HG02973 (cell line): ENCODE measurements around the gene CCDC85B.

Source experiments
- ATAC-seq: cut with Tn5 transposase; IDR thresholded peaks from one replicate; pipeline ENCODE4 v1.9.1; 2021; ENCODE audit warnings: moderate library complexity; ENCODE audit not compliant: unreplicated experiment

The CCDC85B gene

DNA sequence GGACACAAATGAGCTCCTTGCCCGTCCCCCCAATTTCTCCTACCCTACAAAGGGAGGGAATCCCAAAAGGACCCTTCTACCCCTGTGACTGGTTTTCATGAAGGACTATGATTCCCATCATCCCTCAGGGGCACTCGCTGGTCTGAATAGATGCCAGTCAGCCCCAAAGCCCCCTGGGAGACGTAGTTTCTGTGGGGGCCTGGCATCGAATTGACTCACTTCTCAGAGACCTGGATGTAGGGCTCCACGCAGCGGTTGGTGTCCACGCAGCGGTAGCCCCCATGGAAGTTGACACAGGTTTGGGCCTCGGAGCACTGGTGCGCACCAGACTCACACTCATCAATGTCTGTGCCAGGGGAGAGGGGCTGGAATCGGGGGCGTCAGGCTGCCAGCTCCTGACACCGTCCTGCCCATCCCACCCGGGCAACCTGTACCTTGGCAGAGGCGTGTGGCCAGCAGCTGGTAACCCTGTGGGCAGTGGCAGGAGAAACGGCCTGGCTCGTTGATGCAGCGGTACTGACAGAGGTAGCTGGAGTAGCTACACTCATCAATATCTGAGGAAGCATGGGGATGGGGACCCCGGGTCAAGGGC, 22.3 kb upstream of the CCDC85B start:
- no peak for ATAC-seq

DNA sequence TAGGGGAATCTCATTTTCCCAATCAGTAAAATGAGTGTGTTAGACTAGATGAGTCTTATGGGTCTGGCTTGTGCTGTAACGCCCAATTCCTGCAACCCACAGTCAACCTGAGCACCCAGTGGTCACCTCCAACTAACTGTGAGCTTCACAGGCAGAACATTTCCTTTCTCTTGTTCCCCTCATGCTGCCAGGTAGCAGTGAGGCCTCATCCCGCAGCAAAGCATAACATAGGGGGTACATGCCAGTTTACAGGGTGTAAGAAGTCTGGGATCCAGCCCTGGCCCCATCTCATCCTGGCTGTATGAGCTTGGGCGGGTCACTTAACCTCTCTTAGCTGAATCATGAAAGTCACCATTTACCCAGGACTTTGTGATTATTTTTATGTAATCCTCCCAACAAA, 21.6 kb upstream of the CCDC85B start:
- no peak for ATAC-seq

DNA sequence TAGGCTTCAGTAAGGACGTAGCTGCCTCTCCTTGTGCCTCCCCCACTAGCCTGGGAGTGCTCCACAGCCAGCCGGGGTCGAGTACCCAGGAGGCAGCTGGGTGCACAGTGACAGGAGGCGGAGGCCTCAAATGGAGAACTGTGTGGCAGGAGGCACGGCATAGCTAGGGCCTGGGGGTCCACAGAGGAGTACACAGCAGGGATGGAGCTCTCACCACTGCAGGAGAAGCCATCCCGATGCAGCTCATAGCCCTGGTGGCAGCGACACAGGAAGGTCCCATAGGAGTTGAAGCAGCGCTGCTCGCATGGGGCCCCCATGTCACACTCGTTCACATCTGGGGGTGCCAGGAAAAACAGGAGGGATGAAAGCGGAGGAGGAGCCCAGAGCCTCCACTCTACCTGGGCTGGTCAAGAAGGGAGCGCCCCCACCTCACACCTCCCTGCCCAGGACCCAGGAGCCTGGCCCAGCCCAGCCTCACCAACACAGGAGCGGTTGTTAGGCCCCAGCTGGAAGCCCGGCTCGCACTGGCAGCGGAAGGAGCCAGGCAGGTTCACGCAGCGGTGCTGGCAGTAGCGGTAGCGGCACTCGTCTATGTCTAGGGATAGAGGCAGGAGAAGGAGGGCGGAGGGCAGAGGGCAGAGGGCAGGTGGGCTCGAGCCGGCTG, 20.7 kb upstream of the CCDC85B start:
- ATAC-seq, result no peak

DNA sequence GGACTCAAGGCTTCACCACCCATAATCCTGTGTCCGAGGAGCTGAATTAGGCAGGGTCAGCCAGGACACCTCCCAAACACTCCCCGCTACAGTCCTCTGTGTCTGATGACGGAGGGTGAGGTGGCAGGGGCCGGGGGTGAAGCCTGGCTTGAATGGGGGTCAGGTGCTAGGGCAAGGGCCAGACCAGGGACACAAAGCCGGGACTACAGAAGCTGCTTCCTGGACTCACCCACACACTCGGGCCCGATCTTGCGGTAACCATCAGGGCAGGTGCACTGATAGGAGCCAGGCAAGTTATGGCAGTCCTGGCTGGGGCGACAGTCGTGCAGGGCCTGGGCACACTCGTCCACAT, 20.2 kb upstream of the CCDC85B start:
- no peak for ATAC-seq

DNA sequence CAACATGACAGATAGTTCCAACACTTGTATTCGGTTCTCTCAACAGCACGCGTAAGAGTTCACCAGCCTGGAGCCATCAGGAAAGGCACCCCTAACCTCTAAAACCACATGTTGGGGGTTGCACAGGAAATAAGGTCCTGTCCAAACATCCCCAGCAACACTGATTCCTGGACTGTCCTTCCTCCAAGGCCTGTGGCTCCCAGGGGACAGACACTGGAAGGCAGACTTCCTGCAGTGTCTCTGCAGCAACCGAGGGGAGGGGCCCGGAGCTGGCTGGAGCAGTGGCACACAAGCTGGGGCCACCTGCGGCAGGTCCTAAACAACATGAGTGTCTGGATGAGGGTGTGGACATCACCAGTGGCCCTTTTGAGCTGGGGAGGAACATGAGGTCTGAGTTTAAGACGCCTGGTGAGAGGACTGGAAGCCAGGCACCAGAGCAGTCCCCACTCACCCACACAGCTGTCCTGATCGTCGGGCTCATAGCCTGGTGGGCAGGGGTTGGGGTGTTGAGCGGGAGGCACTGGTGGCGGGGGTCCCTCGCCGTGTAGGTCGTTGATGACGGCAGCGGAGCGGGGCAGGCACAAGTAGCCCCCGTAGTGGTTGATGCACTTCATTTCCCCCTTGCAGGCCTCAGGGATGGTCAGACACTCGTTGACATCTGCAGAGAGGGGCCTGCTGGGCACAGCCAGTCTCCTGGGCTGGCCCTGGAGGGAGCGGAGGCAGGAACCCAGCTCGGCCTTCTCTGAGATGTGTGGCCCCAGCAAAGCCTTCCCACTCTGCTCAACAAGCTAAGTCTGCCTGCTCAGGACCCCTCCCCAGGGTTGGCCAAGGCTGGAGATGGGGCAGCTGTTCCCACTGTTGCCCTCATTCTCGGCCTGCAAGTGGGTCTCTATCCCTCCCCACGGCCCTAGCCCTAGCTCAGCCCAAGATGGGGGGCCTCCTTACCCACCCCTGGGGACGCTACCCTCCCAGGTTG, 19.5 kb upstream of the CCDC85B start:
- ATAC-seq, result no peak

DNA sequence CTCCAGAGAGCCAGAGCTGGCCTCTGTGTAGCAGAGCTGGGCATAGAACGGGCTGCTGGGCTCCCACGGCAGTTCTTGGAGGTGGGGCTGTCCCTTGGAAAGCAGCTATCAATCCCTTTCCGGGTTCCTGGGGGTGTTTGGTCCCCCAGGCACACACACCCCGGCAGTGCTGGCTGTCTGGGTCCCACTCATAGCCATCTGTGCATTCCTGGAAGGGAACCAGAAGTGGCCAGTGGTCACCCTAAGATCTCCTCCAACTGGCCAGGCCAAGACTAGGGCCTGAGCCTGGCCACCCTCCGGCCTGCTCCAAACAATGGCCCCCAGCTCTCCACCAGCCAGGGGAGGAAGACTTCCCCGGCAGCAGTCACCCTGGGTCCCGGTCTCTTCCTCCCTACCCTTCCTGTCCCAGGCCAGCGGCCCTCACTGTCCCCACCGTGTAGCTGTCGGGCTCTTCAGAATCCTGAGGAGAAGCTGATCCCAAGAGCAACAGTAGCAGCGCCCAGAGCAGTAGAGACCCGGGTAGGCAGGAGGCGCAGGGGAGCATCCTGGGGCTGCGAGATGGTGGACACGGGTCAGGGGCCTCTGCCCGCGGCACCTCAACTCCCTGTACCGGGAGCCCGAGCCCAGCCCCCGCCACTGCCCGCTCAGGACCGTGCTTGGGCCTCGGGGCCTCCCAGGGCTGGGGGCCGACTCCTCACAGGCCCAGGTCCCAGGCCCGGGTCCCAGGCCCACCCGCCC, 18.5 kb upstream of the CCDC85B start:
- ATAC-seq, result no peak

DNA sequence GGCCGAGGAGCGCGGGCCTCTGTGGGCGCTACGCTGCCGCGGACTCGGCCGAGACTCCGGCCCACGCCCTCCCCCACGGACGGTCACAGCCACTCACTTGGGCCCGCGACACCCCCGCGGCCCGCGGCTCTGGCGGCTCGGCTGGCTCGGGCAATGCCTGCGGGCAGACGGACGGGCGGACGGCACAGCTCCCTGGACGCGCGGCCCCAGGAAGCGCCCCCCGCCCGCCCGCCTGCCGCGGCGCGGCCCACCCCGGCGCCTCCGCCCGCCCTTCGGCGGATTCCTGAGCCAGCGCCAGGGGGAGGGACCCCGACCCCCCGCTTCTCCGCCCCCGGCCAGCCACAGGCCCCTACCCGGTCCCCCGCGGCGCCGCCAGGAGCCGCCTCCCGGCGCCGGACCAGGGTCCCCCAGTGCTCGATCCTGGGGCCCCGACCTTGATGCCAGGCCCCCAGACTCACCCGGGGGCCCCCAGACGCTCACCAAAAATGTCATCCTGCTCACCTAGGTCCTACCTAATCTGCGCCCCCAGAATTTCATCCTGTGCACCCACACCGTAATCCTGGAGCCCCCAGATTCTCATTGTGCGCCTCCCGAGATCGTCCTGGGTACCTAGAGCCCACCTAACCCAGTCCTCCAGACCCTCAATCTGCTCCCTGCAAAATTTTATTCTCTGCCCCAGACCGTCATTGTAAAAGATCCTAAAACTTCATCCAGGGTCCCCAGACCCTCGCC, 17.7 kb upstream of the CCDC85B start, which contains the start of gene EFEMP2:
EFEMP2 (minus strand) TSS at position 215 of the 732 bp plus-strand sequence. CDS start 446 bp downstream, outside the sequence.
- ATAC-seq, result no peak

DNA sequence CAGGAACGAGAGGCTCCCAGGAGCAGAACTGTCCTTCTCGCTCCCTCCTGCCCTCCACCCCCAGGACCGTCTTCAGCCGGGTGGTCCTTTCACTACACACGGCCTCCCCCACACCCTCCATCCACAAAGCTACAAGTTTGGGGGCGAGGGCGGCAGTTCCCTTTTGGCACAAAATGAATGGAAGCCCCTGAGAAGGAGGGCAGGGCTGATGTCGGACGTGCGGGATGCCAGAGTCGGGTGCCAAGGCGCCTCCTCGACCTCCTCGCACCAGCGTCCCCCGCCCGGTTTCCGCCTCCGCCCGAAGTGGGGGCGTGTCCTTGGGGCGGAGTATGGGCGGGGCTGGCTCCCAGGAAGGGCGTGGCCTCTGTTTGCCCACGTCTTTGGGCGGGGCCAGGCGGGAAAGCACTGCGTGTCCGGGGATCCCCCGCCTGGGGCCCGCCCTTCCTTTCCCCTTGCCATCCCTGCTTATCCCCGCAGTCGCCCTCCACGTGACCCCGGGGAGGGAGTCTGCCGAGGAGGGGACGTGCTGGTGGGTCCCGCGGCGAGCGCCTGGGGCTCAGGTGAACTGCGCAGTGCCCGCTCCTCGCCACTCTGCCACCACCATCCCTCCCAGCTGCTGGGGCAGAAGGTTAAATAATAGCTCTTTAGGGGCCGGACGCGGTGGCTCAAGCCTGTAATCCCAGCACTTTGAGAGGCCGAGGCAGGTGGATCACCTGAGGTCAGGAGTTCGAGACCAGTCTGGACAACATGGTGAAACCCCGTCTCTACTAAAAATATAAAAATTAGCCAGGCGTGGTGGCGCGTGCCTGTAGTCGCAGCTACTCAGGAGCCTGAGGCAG, 16.9 kb upstream of the CCDC85B start:
- peak; percentile 64 for ATAC-seq

DNA sequence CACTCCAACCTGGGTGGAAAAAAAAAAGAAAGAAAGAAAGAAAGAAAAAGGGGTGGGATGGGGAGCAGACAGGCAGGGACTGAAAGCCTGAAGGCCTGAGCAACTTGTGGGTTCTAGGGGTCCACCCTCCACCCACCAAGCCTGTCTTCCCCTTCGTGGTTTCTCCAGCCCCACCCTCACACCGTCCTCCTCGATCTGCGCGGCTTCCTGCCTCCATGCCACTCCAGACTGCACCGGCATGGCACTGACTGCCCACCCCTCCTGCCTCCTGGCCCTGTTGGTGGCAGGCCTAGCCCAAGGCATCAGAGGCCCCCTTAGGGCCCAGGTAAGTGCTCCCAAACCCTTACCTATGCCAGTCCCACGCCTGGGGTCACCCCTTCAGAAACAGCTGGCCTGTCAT, 10.9 kb upstream of the CCDC85B start, which contains the start of gene CTSW:
CTSW (plus strand) TSS at position 221 of the 400 bp plus-strand sequence; CDS start at position 239, 18 bp downstream.
- no peak for ATAC-seq

DNA sequence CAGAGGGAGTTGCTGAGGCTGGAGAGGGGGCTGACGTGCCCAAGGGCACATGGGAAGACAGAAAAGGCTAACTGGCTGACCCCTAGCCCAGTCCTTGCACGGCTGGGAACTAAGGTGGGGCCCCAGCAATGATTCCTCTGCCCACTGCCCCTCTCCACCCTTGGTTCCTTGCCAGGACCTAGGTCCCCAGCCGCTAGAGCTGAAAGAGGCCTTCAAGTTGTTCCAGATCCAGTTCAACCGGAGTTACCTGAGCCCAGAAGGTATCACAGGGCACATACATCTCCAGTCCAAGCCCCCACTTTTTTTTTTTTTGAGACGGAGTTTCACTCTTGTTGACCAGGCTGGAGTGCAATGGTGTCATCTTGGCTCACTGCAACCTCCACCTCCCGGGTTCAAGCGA, 10.4 kb upstream of the CCDC85B start:
- ATAC-seq, result no peak

DNA sequence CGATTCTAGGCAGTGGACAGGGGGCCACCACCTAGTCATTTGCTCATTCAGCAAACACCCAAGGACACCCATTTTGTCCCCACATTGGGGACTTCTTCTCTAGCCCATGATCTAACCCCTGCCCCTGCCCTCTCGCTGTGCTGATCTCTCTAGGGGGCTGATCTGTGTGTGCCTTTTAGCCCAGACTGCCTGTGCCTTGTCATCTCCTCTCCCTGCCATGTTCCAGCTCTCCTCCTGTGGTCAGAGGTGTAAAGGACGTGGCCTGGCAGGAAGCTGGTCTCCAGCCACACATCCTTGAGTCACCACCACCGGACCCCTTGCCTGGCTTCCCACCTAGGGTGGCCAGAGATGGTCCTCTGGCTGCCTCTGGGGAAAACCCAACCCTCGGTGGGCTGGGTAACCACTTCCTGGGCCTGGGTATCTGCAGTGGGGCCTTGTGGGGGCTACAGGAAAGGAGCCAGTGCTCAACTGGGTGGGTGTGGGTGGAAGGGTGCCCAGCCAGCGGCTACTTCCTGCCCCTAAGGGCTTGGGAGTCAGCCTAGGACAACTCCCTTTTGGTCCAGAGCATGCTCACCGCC, 9.5 kb upstream of the CCDC85B start:
- no peak for ATAC-seq

DNA sequence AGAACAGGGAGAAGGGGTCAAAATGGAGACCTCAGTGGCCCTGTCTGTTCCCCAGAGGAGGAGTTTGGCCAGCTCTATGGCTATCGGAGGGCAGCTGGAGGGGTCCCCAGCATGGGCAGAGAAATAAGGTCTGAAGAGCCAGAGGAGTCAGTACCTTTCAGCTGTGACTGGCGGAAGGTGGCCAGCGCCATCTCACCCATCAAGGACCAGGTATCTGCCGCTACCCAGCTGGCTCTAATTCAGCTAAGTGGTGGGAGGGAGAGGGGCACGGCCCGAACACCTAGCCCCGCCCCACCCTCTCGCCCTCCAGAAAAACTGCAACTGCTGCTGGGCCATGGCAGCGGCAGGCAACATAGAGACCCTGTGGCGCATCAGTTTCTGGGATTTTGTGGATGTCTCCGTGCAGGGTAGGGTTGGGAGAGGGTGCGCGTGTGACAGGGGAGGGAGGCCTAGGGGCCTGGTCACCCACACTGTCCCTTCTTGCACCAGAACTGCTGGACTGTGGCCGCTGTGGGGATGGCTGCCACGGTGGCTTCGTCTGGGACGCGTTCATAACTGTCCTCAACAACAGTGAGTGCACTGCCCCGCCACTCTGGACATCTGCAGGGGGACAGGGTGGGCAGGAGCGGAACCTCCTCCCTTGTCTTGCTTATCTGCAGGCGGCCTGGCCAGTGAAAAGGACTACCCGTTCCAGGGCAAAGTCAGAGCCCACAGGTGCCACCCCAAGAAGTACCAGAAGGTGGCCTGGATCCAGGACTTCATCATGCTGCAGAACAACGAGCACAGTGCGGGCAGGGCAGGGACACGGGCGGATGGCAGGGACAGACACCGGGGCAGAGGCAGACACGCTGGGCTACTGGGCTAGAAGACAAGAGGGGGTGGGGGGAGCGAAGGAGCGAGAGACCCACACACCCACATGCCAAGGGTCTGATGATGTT, 8.1 kb upstream of the CCDC85B start:
- ATAC-seq, result no peak

DNA sequence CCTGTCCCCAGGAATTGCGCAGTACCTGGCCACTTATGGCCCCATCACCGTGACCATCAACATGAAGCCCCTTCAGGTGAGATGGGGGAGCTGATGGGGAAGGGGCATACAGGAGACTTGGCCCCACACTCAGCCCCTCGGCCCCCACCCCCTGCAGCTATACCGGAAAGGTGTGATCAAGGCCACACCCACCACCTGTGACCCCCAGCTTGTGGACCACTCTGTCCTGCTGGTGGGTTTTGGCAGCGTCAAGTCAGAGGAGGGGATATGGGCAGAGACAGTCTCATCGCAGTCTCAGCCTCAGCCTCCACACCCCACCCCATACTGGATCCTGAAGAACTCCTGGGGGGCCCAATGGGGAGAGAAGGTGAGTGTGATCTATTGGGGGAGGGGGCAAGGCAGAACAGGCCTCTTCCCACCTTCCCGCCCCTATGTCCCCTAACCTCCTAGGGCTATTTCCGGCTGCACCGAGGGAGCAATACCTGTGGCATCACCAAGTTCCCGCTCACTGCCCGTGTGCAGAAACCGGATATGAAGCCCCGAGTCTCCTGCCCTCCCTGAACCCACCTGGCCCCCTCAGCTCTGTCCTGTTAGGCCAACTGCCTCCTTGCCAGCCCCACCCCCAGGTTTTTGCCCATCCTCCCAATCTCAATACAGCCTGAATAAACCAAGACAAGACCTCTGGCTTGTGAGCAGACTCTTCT, 7.3 kb upstream of the CCDC85B start:
- no peak for ATAC-seq

DNA sequence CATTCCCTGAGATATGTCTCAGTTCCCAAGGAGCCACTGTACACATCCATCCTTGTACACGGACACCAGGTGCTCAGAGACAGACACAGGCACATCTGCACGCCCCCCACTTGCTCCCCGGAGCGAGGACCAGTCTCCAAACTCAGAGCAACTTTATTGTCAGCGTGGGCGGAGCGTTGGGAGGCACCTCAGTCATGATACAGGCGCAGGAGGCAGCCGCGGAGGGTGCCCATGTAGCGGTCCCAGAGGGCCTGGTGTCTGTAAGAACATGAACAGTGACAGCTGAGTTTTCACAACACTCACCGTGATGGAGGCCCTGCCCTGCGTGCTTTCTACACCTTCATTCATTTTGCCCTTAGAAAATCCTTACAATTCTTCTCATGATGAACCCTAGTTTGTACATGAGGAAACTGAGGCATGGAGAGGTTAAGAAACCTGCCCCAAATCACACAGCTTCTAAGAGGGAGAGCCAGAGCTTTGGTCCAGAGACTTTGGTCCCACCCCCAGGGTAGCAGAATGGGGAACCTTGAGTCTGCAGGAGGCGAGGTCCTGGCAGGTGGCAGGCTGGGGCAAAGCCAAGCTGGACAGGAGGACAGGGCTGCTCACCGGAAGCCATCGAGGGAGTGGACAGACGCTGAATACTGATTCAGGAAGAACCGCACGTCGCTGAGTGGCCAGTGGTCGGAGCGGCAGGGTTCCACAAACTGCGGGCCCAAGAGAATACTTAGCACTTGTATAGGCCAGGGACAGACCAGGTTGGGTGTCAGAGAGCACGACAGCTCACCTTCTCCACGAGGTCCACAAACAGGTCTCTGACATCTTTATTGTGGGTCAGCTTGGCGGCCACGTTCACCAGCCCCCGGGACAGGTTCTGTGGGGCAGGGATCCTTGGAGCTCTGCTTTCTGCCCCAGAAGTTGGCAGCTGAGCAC, 6.4 kb upstream of the CCDC85B start:
- ATAC-seq, result no peak

DNA sequence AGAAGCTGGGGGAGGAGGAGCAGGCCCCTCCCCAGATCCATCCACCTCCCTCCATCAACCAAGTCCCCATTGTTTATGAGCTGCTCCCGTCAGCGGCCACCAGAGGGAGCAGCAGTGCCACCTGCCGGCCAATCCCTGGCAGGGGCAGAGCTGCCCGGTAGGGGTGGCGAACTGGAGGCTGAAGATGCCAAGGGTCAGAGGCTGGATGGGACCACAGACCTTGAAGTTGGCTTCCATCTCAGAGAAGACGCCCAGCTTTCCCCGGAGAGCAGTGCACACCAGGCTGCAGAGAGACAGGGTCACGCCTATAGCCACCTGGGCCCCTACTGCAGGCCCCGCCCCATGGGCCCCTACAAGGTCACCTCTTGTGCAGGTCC, 5.8 kb upstream of the CCDC85B start:
- no peak for ATAC-seq

DNA sequence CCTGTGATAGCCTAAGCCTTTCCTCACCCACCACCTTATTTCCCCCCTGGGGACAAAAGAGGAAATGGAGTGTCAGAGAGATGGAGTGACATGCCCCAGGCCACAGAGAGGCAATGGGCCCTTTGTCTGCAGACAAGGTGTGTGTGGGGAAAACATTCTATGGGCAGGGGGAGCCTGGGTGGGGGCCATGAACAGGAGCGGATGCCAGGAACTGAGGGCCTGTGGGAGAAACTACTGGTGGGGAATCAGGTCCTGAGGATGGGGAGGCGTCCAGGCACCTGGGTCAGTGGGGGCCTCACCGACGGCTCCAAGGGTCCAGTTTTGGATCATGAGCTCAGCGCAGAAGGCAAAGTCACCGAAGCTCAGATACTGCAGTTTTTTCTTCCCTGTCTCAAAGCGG, 5.2 kb upstream of the CCDC85B start:
- no peak for ATAC-seq
